BJ (cell line): ENCODE measurements around the gene TKT. TPM values are rescaled to one million over a fixed set of nuclear protein-coding genes. Genes with fewer than 3 reads are reported as not detected.

Experiments used
- CTCF ChIA-PET: fragments of 350-600 bp; formaldehyde crosslinking; extraction: SDS; loops from one replicate; lab custom pipeline; 2021; ENCODE audit warnings: antibody characterized with exemption, inconsistent platforms; lab: Yijun Ruan, JAX
- POLR2A ChIA-PET: fragments of 300-600 bp; sonication (Branson Sonifier 250); formaldehyde crosslinking; extraction: SDS; loops from one replicate; lab custom pipeline; 2021; ENCODE audit warnings: antibody characterized with exemption; lab: Charles Lee
- DNase-seq: peaks from one replicate; pipeline ENCODE4 v3.0.0-alpha.2; 2011; ENCODE audit warnings: low read depth
- H3K27me3 ChIP-seq: 2 replicates; pipeline ENCODE4 v1.6.0; 2011; ENCODE audit warnings: low read length; ENCODE audit not compliant: control insufficient read depth, insufficient read depth
- H3K36me3 ChIP-seq: 2 replicates; pipeline ENCODE4 v1.5.1; 2011; ENCODE audit warnings: low read length; ENCODE audit not compliant: control insufficient read depth, insufficient read depth
- H3K4me3 ChIP-seq: 2 replicates; pipeline ENCODE4 v1.5.1; 2011; ENCODE audit warnings: low read depth, mild to moderate bottlenecking, control low read depth, low read length
- CTCF ChIP-seq: IDR thresholded peaks from 2 replicates; pipeline ENCODE4 v1.5.1; 2011; ENCODE audit warnings: low read depth, mild to moderate bottlenecking, control low read depth, inconsistent platforms, low read length, moderate library complexity; ENCODE audit not compliant: insufficient read depth
- polyA plus RNA-seq: library from polyadenylated mRNA; depleted of rRNA; stranded (reverse); fragments of >200 nt; gene quantifications from 2 replicates; pipeline ENCODE4 v1.2.3, GENCODE V29; 2011

The TKT gene
- polyA plus RNA-seq, 1 experiment: 305 TPM

- ChIA-PET CTCF (interaction anchor here (1.1 to 1.5 kb wide), 2 partner anchors 9 to 11 kb away, joined by 3 to 4 read pairs; no protein-coding TSS in a partner anchor), POLR2A (no interaction called here)
- no peaks in the 10 kb centered on the region for H3K27me3 ChIP-seq
- H3K36me3 ChIP-seq: peaks cover 89% of the 10 kb centered on the region
- DNase-seq: no peak
- no peak for TF ChIP-seq CTCF
- H3K4me3 ChIP-seq: no peak overlapping the region
Measured at GRCh38 chr3:53229171-53229570, 26.7 kb downstream of the TKT start.

- no peak for TF ChIP-seq CTCF
- DNase-seq: no peak
- H3K27me3 ChIP-seq: no peaks in the 10 kb centered on the region
- ChIA-PET POLR2A (no interaction called here), CTCF (interaction anchor here (0.6 to 1.5 kb wide), 4 partner anchors 8 to 43 kb away, joined by 3 to 4 read pairs (median 3); no protein-coding TSS in a partner anchor)
- H3K36me3 ChIP-seq: peaks cover 86% of the 10 kb centered on the region
- no peak overlapping the region for H3K4me3 ChIP-seq
Measured at GRCh38 chr3:53227993-53228885, 27.6 kb downstream of the TKT start.

- H3K4me3 ChIP-seq: no peak overlapping the region
- CTCF ChIA-PET: interaction anchor here (0.6 to 1.0 kb wide), 2 partner anchors 9 to 11 kb away, joined by 3 read pairs; no protein-coding TSS in a partner anchor
- no peak for DNase-seq
- POLR2A ChIA-PET: no interaction called here
- H3K36me3 ChIP-seq: peaks cover 81% of the 10 kb centered on the region
- H3K27me3 ChIP-seq: no peaks in the 10 kb centered on the region
- TF ChIP-seq CTCF: no peak
Measured at GRCh38 chr3:53226841-53227407, 28.9 kb downstream of the TKT start.

- Histone ChIP-seq H3K4me3 (no peak overlapping the region), H3K27me3 (no peaks in the 10 kb centered on the region), H3K36me3 (peaks cover 76% of the 10 kb centered on the region)
- ChIA-PET CTCF (interaction anchor here (1.0 kb wide), 1 partner anchor 8 kb away, joined by 3 read pairs; no protein-coding TSS in a partner anchor), POLR2A (no interaction called here)
- DNase-seq: no peak
- no peak for TF ChIP-seq CTCF
Measured at GRCh38 chr3:53226142-53226840, 29.5 kb downstream of the TKT start.
